ENCODE data around the gene CPNE2.

DNA sequence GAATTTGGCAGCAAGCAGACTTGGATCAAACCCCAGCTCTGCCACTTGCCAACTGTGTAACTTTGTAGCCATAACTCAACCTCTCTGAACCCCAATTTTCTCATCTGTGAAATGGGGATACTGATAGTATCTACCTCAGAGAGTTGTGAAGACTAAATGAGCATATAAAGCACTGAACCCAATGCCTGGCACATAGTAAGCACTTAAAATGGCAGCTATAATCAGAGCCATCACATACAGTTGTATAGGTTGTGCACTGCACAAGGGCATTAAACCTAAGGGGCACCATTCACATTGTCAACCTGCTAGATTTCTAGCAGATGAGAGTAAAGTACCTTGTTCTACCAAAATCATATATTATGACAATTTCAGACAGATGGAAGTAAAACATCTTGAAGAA, 10.6 kb upstream of the CPNE2 start:
- no peak for TF ChIP-seq POLR2A (IDR thresholded peaks at IDR 0.05)
- TF ChIP-seq, protein P1, sequence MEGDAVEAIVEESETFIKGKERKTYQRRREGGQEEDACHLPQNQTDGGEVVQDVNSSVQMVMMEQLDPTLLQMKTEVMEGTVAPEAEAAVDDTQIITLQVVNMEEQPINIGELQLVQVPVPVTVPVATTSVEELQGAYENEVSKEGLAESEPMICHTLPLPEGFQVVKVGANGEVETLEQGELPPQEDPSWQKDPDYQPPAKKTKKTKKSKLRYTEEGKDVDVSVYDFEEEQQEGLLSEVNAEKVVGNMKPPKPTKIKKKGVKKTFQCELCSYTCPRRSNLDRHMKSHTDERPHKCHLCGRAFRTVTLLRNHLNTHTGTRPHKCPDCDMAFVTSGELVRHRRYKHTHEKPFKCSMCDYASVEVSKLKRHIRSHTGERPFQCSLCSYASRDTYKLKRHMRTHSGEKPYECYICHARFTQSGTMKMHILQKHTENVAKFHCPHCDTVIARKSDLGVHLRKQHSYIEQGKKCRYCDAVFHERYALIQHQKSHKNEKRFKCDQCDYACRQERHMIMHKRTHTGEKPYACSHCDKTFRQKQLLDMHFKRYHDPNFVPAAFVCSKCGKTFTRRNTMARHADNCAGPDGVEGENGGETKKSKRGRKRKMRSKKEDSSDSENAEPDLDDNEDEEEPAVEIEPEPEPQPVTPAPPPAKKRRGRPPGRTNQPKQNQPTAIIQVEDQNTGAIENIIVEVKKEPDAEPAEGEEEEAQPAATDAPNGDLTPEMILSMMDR (IDR thresholded peaks at IDR 0.05) = no peak
- no peak for TF ChIP-seq POLR2AphosphoS5 (IDR thresholded peaks at IDR 0.05)
- no peak for TF ChIP-seq EP300 (IDR thresholded peaks at IDR 0.05; ENCODE audit: low read depth)
